Measurements from ENCODE around the gene MYRIP. TPM values are rescaled to one million over a fixed set of nuclear protein-coding genes. Genes with fewer than 3 reads are reported as not detected.

Gene MYRIP
- total RNA-seq, 1 experiment from 2014 or later = 1.6 TPM

DNA sequence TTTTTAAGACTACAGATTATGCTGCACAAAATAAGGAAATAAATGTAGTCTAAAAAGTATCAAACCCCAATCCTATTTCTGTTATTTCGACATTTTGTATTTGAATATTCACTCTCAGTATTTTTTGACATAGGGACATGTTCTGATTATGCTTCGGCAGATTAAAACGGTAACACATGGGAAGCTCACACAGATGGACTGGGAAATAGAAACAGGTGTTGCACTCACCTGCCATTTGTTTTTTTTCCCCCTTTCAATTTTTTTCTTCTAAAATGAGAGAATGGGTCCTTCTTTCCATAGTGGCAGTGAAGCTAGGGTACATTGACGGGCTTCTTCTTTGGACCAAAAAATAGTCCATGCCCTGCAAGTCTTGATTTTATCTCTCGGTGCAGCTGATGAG, 163.1 kb downstream of the MYRIP start (continued):
- TF ChIP-seq IRF2 (CRISPR knock-in tag; IDR thresholded peaks at IDR 0.05; ENCODE audit: borderline replicate concordance, low read depth) (no peak), ZBTB21 (CRISPR knock-in tag; IDR thresholded peaks at IDR 0.05; ENCODE audit: borderline replicate concordance) (no peak), ESRRA (CRISPR knock-in tag; IDR thresholded peaks at IDR 0.05; ENCODE audit: borderline replicate concordance) (no peak), SOX15 (CRISPR knock-in tag; IDR thresholded peaks at IDR 0.05) (no peak), RELA (CRISPR knock-in tag; IDR thresholded peaks at IDR 0.05; ENCODE audit: borderline replicate concordance) (no peak), NFYB (CRISPR knock-in tag; conservative IDR thresholded peaks at IDR 0.05; ENCODE audit: low read depth) (no peak)

DNA sequence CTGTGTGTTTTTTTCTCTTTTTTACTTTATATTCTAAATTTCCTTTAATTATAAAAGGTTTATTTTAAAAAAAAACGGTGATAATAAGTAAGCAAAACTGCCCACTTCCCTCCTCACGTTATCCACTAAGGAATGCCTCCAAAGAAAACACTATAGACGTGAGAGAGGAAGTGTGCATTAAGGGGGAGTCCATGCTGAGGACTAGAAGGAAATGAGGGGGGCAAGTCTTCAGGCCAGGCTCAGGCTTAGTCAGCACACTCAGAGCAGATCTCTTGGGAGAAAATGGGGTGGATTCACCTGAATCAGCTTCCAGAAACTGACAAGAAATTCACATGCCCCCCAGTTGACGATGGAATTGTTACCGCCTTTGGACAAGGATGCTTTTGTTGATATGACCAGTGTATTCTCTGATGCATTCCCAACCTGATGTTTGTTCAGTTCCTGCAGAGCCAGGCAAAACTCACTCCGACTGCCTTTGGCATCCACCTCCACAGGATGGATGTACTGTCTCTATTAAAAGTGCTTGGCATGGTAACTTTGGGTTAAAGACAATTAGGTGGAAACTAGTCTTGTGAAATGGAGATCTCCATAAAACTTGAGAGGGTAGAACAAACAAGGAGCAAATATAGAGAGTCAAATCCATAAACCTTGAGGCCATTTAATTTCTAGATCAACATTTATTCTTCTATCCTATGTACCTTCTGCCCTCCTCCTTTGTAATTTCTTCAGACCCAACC, 167.8 kb downstream of the MYRIP start:
- peaks cover 9% of the 10 kb centered on the region; the same call in 1 of the 2 replicates for H3K9me3 Mint-ChIP-seq
- H3K4me1 Mint-ChIP-seq = peaks cover 7% of the 10 kb centered on the region; the same call in 1 of the 2 replicates
- no peak for ATAC-seq
- no peak for DNase-seq (ENCODE audit: low spot score)
- no peaks in the 10 kb centered on the region; the same call in 1 of the 2 replicates for H3K36me3 Mint-ChIP-seq
- ChIA-PET CTCF (no interaction called here), POLR2A (no interaction called here)
- H3K27ac Mint-ChIP-seq = no peak overlapping the region
- H3K4me3 Mint-ChIP-seq = no peak overlapping the region
- H3K27me3 Mint-ChIP-seq (ENCODE audit: low read depth) = peaks cover 2% of the 10 kb centered on the region
- TF ChIP-seq, protein P1, sequence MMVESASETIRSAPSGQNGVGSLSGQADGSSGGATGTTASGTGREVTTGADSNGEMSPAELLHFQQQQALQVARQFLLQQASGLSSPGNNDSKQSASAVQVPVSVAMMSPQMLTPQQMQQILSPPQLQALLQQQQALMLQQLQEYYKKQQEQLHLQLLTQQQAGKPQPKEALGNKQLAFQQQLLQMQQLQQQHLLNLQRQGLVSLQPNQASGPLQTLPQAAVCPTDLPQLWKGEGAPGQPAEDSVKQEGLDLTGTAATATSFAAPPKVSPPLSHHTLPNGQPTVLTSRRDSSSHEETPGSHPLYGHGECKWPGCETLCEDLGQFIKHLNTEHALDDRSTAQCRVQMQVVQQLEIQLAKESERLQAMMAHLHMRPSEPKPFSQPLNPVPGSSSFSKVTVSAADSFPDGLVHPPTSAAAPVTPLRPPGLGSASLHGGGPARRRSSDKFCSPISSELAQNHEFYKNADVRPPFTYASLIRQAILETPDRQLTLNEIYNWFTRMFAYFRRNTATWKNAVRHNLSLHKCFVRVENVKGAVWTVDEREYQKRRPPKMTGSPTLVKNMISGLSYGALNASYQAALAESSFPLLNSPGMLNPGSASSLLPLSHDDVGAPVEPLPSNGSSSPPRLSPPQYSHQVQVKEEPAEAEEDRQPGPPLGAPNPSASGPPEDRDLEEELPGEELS (CRISPR knock-in tag; IDR thresholded peaks at IDR 0.05) = no peak
- TF ChIP-seq OVOL2 (CRISPR knock-in tag; IDR thresholded peaks at IDR 0.05; ENCODE audit: borderline replicate concordance) (no peak), SP1 (CRISPR knock-in tag; conservative IDR thresholded peaks at IDR 0.05) (no peak), CBFB (CRISPR knock-in tag; IDR thresholded peaks at IDR 0.05; ENCODE audit: low read depth) (no peak), NFATC4 (CRISPR knock-in tag; IDR thresholded peaks at IDR 0.05) (no peak), ZNF219 (CRISPR knock-in tag; IDR thresholded peaks at IDR 0.05; ENCODE audit: borderline replicate concordance) (no peak), NR1H2 (CRISPR knock-in tag; IDR thresholded peaks at IDR 0.05) (no peak)
- TF ChIP-seq, protein P2, sequence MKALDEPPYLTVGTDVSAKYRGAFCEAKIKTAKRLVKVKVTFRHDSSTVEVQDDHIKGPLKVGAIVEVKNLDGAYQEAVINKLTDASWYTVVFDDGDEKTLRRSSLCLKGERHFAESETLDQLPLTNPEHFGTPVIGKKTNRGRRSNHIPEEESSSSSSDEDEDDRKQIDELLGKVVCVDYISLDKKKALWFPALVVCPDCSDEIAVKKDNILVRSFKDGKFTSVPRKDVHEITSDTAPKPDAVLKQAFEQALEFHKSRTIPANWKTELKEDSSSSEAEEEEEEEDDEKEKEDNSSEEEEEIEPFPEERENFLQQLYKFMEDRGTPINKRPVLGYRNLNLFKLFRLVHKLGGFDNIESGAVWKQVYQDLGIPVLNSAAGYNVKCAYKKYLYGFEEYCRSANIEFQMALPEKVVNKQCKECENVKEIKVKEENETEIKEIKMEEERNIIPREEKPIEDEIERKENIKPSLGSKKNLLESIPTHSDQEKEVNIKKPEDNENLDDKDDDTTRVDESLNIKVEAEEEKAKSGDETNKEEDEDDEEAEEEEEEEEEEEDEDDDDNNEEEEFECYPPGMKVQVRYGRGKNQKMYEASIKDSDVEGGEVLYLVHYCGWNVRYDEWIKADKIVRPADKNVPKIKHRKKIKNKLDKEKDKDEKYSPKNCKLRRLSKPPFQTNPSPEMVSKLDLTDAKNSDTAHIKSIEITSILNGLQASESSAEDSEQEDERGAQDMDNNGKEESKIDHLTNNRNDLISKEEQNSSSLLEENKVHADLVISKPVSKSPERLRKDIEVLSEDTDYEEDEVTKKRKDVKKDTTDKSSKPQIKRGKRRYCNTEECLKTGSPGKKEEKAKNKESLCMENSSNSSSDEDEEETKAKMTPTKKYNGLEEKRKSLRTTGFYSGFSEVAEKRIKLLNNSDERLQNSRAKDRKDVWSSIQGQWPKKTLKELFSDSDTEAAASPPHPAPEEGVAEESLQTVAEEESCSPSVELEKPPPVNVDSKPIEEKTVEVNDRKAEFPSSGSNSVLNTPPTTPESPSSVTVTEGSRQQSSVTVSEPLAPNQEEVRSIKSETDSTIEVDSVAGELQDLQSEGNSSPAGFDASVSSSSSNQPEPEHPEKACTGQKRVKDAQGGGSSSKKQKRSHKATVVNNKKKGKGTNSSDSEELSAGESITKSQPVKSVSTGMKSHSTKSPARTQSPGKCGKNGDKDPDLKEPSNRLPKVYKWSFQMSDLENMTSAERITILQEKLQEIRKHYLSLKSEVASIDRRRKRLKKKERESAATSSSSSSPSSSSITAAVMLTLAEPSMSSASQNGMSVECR (CRISPR knock-in tag; IDR thresholded peaks at IDR 0.05; ENCODE audit: borderline replicate concordance) = no peak
- TF ChIP-seq, protein P3, sequence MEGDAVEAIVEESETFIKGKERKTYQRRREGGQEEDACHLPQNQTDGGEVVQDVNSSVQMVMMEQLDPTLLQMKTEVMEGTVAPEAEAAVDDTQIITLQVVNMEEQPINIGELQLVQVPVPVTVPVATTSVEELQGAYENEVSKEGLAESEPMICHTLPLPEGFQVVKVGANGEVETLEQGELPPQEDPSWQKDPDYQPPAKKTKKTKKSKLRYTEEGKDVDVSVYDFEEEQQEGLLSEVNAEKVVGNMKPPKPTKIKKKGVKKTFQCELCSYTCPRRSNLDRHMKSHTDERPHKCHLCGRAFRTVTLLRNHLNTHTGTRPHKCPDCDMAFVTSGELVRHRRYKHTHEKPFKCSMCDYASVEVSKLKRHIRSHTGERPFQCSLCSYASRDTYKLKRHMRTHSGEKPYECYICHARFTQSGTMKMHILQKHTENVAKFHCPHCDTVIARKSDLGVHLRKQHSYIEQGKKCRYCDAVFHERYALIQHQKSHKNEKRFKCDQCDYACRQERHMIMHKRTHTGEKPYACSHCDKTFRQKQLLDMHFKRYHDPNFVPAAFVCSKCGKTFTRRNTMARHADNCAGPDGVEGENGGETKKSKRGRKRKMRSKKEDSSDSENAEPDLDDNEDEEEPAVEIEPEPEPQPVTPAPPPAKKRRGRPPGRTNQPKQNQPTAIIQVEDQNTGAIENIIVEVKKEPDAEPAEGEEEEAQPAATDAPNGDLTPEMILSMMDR (IDR thresholded peaks at IDR 0.05) = no peak

DNA sequence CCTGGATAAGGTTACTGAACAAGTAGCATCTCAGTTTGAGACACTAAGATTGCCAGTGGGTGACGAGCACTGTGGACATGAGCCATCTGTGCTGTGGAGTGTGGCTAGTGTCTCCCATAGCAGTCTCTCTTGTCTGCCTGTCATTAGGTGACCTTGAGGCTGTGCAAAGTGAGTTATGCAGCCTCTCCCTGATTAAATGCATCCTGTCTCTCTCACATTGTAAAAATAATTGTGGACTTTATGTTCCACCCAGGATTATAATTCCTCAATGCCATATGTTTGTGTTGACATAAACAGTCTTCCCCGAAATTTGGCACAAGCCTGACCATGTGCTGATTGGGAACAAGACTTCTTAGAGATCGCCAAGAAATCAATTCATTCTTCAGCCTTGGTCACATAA, 168.9 kb downstream of the MYRIP start:
- POLR2A ChIA-PET = no interaction called here
- Mint-ChIP-seq H3K27me3 (ENCODE audit: low read depth) (no peaks in the 10 kb centered on the region; the same call in 1 of the 2 replicates), H3K4me1 (peaks cover 7% of the 10 kb centered on the region; the same call in 1 of the 2 replicates), H3K27ac (no peak overlapping the region), H3K36me3 (no peaks in the 10 kb centered on the region; the same call in 1 of the 2 replicates), H3K4me3 (no peak overlapping the region), H3K9me3 (peaks cover 9% of the 10 kb centered on the region; the same call in 1 of the 2 replicates)
- ATAC-seq (no peak), DNase-seq (ENCODE audit: low spot score) (no peak)
- CTCF ChIA-PET = no interaction called here
- TF ChIP-seq, protein P4, sequence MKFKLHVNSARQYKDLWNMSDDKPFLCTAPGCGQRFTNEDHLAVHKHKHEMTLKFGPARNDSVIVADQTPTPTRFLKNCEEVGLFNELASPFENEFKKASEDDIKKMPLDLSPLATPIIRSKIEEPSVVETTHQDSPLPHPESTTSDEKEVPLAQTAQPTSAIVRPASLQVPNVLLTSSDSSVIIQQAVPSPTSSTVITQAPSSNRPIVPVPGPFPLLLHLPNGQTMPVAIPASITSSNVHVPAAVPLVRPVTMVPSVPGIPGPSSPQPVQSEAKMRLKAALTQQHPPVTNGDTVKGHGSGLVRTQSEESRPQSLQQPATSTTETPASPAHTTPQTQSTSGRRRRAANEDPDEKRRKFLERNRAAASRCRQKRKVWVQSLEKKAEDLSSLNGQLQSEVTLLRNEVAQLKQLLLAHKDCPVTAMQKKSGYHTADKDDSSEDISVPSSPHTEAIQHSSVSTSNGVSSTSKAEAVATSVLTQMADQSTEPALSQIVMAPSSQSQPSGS (CRISPR knock-in tag; IDR thresholded peaks at IDR 0.05; ENCODE audit: borderline replicate concordance, low read depth) = no peak
- TF ChIP-seq NR2C2 (CRISPR knock-in tag; IDR thresholded peaks at IDR 0.05) = no peak
- no peak for TF ChIP-seq ZNF317 (CRISPR knock-in tag; IDR thresholded peaks at IDR 0.05; ENCODE audit: borderline replicate concordance, low read depth)
- TF ChIP-seq ZNF416 (CRISPR knock-in tag; IDR thresholded peaks at IDR 0.05) = no peak
- no peak for TF ChIP-seq FOXK1 (CRISPR knock-in tag; IDR thresholded peaks at IDR 0.05)
- TF ChIP-seq, protein P5, sequence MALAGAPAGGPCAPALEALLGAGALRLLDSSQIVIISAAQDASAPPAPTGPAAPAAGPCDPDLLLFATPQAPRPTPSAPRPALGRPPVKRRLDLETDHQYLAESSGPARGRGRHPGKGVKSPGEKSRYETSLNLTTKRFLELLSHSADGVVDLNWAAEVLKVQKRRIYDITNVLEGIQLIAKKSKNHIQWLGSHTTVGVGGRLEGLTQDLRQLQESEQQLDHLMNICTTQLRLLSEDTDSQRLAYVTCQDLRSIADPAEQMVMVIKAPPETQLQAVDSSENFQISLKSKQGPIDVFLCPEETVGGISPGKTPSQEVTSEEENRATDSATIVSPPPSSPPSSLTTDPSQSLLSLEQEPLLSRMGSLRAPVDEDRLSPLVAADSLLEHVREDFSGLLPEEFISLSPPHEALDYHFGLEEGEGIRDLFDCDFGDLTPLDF (CRISPR knock-in tag; IDR thresholded peaks at IDR 0.05) = no peak
